Body of pancreas (tissue), 4 donors: ENCODE data around the gene HDAC7.

Source experiments
- CTCF ChIP-seq, 7 experiments: fragments of 450-650 bp in 4 of 7; fragments of 200-600 bp in 3 of 7; sonication (generic) in 3 of 7; IDR thresholded peaks; one replicate each; pipeline ENCODE4 v1.5.1; 2016 to 2019; ENCODE audit warnings: antibody characterized with exemption in 7 of 7
- POLR2A ChIP-seq, 3 donors: fragments of 450-650 bp; IDR thresholded peaks; one replicate each; pipeline ENCODE4 v1.6.1; 2016; ENCODE audit warnings: antibody characterized with exemption in 3 of 3, mild to moderate bottlenecking in 2 of 3

- TF ChIP-seq CTCF (IDR thresholded peaks at IDR 0.05) = no peak
- TF ChIP-seq POLR2A (IDR thresholded peaks at IDR 0.05) = no peak
Observed at GRCh38 chr12:47793015-47793681, 26.6 kb downstream of the HDAC7 start.
